ENCODE results near the gene MCC.
A peak's percentile ranks its signal among the peaks of the same experiment; 100 is the strongest.

Gene MCC

GRCh38 chr5:113319256-113320053 is 168.8 kb downstream of the MCC start:
- DNase-seq (ENCODE audit: low spot score), result no peak

DNA sequence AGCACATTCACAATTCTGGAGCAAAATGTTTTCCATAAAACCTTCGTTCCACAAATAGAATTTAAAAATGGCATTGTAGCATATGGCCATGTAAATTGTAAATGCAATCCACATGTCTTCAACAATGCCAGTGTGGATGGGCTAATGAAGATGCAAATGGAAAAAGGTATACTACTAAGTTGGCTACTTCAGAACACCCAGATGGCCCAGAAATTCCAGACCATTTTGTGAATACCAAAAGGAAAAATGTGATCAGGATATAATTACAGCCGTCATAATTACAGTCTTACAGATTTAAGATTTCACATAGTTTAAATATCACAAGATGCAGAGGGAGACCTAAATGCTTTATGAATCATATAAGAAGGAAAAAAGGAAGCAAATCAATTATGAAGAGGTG is 170.6 kb downstream of the MCC start:
- DNase-seq (ENCODE audit: low spot score), result no peak

GRCh38 chr5:113311301-113311700 is 177.0 kb downstream of the MCC start:
- no peak for DNase-seq (ENCODE audit: low spot score)

GRCh38 chr5:113302120-113302519 is 186.1 kb downstream of the MCC start:
- DNase-seq (ENCODE audit: low spot score), result no peak

GRCh38 chr5:113299591-113299990 is 188.7 kb downstream of the MCC start:
- DNase-seq (ENCODE audit: low spot score), result no peak

- no peak for DNase-seq (ENCODE audit: low spot score)
Measured at GRCh38 chr5:113296676-113297075, 191.6 kb downstream of the MCC start.

DNA sequence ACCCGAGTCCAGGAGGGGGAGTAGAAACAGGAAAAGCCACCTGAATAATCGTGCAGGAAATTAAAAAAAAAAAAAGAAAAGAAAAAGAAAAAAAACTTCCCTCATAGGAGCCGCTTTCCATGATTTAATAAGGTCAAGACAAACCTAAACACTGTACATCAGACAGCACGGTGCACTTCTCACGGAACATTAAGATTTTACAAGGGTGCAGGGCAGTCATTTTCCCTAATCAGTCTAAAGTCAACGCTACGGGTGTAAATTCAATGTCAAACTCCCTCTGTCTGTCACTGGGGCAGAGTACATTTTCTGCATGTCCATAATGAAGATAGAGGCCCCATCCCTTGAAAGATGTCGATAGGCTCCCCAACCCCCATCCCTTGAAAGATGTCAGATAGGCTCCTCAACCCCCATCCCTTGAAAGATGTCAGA is 193.1 kb downstream of the MCC start:
- no peak for DNase-seq (ENCODE audit: low spot score)

- peak; percentile 87 for DNase-seq (ENCODE audit: low spot score)
Measured at GRCh38 chr5:113294311-113295110, 193.7 kb downstream of the MCC start.

DNA sequence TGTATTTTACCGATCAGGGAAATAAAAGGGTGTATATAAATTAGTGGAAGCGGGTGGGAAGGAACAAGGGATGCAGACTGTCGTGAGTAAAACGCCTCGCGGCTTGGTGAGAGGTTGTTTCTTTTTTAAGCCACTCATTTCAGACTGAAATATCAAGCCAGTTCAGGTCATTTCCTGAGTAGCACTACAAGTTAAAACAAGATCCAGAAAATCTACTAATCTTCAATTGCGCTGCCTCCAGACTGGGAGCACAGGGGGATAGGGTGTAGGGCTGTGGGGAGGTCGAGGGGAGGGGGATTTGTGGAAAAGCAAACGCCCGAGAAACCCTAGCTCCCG is 194.3 kb downstream of the MCC start:
- peak; percentile 32 for DNase-seq (ENCODE audit: low spot score)

GRCh38 chr5:113293068-113293974 is 194.9 kb downstream of the MCC start:
- DNase-seq (ENCODE audit: low spot score), result no peak

DNA sequence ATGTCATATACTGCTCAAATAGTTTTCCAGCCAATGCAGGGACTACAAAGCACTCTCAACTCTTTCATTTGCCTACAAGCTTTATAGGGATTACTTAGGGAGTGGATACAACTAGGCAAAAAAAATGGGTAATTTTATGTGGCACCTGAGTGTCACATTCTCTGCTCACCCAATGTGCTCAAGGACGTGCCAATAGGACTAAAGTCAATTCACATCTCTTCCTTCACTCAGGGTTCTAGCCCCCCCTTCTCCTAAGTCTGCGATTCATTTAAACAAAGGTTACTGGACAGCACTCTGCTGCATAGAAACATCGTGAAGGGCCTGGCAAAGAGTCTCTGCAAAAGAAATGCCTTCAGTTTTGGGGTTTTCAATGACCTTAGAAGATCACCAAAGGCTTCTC is 195.8 kb downstream of the MCC start:
- DNase-seq (ENCODE audit: low spot score), result no peak

DNA sequence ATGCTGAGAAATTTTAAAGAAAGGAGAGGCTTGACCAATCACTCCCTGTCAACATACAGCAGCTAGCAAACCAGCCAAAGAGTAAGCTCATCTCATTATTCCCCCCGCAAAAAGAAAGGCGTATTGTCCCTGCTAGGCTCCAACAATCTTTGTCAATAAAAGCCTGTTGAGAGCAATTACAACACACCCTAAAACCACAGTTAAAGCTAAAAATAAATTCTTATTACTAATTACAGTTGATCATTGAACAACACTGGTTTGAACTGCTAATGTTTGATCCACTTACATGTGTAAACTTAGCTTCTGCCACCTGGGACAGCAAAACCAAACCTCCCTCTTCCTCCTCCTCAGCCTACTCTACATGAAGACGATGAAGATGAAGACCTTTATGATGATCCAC is 204.7 kb downstream of the MCC start:
- DNase-seq (ENCODE audit: low spot score), result no peak

DNA sequence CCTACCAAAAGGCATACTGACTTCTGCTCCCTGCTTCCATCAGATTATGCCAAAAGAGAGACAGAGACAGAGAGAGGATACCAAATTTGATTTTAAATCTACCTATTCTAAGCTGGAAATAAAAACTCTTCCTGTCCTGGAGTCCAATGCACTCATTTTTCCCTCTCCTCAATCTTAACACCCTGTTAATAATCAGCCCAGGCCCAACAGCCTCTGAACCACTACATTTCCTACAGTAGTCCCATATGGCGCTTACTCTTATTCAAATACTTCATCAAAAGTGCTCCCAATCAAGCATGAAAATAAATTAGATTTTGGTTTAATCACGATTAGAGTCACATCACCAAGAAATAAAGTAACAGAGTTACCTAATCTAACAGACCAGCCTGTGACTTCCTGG is 205.8 kb downstream of the MCC start:
- DNase-seq (ENCODE audit: low spot score), result no peak

DNA sequence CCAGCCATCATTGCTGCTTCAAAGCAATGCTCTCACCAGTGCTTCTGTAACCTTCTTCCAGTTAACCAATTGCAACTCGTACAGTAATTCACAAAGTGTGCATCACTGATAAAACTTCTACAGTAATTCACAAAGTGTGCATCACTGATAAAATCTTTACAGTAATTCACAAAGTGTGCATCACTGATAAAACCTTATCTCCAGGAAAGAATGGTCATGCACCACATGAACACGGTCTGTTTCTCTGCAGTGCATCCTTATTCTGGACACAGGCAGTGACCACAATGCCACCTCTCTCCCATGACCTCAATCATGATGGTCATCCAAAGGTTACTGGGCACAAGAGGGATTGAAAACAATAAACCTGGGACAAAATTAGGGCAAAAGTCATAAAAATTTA is 207.1 kb downstream of the MCC start:
- no peak for DNase-seq (ENCODE audit: low spot score)

DNA sequence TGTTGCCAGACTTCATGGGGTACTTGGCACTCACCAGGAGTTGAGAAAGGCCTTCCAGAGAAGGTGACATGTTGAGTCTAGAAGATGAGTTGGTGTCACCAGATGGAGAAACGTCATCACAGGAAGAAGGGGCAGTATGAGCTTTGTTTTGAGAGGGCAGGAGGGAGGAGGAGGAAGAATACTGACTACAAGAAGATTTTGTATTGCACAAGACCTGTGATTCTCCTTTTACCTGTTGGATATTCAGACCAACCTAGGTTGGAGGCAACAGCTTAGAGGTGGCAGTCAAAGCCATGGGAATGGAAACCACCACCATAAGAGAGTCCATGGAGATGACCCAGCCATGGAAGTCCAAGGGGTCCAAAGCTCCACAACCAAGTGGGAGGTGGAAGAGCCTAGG is 207.7 kb downstream of the MCC start:
- DNase-seq (ENCODE audit: low spot score), result no peak

- DNase-seq (ENCODE audit: low spot score), result peak; percentile 11
Measured at GRCh38 chr5:113278976-113279375, 209.3 kb downstream of the MCC start.

- no peak for DNase-seq (ENCODE audit: low spot score)
Measured at GRCh38 chr5:113276493-113276892, 211.8 kb downstream of the MCC start.

- no peak for DNase-seq (ENCODE audit: low spot score)
Measured at GRCh38 chr5:113276001-113276400, 212.3 kb downstream of the MCC start.

GRCh38 chr5:113274836-113275414 is 213.3 kb downstream of the MCC start:
- no peak for DNase-seq (ENCODE audit: low spot score)

GRCh38 chr5:113273948-113274347 is 214.3 kb downstream of the MCC start:
- no peak for DNase-seq (ENCODE audit: low spot score)

DNA sequence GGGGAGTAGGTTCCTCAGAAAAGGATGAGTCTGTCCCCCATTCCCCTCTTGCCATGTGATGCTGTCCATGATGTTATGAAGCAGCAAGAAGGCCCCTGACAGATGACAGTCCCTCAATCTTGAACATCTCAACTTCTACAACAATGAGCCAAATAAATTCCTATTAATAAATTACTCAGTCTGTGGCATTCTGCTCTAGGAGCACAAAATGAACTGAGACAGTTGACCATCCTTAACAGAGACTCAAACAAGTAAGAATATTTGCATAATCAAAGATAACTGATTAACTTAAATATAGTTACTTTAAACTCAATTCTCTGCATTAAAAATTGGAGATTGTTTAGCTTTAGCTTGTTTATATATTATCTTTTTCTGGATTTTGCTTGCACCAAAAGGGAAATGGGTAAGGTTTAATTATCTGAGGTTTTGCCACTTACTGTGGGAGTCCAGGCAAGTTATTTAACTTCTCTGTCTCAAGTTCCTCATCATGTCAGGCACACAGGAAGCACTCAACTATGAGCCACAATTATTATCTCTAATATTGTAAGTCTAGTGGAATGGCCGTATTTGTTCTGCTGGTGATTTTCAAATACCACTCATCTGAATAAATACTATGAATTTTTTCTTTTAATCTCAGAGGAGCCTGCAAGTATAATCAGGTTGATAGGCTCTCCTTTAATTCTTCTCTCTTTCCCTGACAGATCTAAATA is 216.4 kb downstream of the MCC start:
- no peak for DNase-seq (ENCODE audit: low spot score)
